Natural killer cell (primary cell): Measurements from ENCODE around the gene STK39. TPM values are rescaled to one million over a fixed set of nuclear protein-coding genes. Genes with fewer than 3 reads are reported as not detected.

ENCODE experiments used
- ATAC-seq, 3 donors: fragments of 150-1000 bp in 2 of 3; fragments of 200-7000 bp in 1 of 3; cut with Tn5 transposase; 1 replicate in 1 of 3; 2 replicates in 2 of 3; pipeline ENCODE4 v1.10.0; 2021; ENCODE audit warnings: mild to moderate bottlenecking in 2 of 3, moderate library complexity in 2 of 3
- DNase-seq, 2 donors: peaks; one replicate each; pipeline versions ENCODE4 v3.0.0 to v3.0.0-alpha.2; 2013 to 2021; ENCODE audit warnings: mixed read lengths in 1 of 2
- H3K27ac ChIP-seq: one replicate; pipeline ENCODE4 v1.5.1; 2013; ENCODE audit warnings: mild to moderate bottlenecking, low read length
- H3K27me3 ChIP-seq: one replicate; pipeline ENCODE4 v1.6.1; 2013; ENCODE audit warnings: low read length; ENCODE audit not compliant: control insufficient read depth, insufficient read depth
- H3K36me3 ChIP-seq: one replicate; pipeline ENCODE4 v1.6.1; 2013; ENCODE audit warnings: low read length; ENCODE audit not compliant: control insufficient read depth, insufficient read depth
- H3K4me1 ChIP-seq: one replicate; pipeline ENCODE4 v1.6.1; 2013; ENCODE audit warnings: low read length; ENCODE audit not compliant: control insufficient read depth, insufficient read depth
- H3K4me3 ChIP-seq: one replicate; pipeline ENCODE4 v1.5.1; 2013; ENCODE audit warnings: low read length
- H3K9me3 ChIP-seq: one replicate; pipeline ENCODE4 v1.6.1; 2013; ENCODE audit warnings: low read length; ENCODE audit not compliant: control insufficient read depth, insufficient read depth
- H3K27ac Mint-ChIP-seq, 2 donors: one replicate each; pipeline ENCODE4 v1.8.0; 2022; ENCODE audit warnings: mild to moderate bottlenecking in 2 of 2, mixed read lengths in 2 of 2, moderate library complexity in 1 of 2
- H3K27me3 Mint-ChIP-seq, 2 donors: one replicate each; pipeline ENCODE4 v1.8.0; 2022; ENCODE audit warnings: low read depth in 2 of 2, mixed read lengths in 2 of 2
- H3K36me3 Mint-ChIP-seq: one replicate; pipeline ENCODE4 v1.8.0; 2022; ENCODE audit warnings: mixed read lengths
- H3K4me1 Mint-ChIP-seq, 2 donors: one replicate each; pipeline ENCODE4 v1.8.0; 2022; ENCODE audit warnings: mixed read lengths in 2 of 2
- H3K4me3 Mint-ChIP-seq: one replicate; pipeline ENCODE4 v1.8.0; 2022; ENCODE audit warnings: mild to moderate bottlenecking, moderate library complexity, mixed read lengths
- H3K9me3 Mint-ChIP-seq, 2 donors: one replicate each; pipeline ENCODE4 v1.8.0; 2022; ENCODE audit warnings: mixed read lengths in 2 of 2
- CTCF ChIP-seq: fragments of 200-600 bp; IDR thresholded peaks from one replicate; pipeline ENCODE4 v1.8.0; 2022; ENCODE audit warnings: antibody characterized with exemption
- WGBS: methylation state at CpG from one replicate; pipeline ENCODE4 v1.1.7; 2013; ENCODE audit warnings: missing lambda C conversion rate; ENCODE audit not compliant: insufficient coverage; 5-methylcytosine and 5-hydroxymethylcytosine counted together
- intact Hi-C: fragments of 100-400 bp; cut with micrococcal nuclease; formaldehyde crosslinking; loops from one replicate; pipeline ENCODE4 v1.14.2; 2022
- total RNA-seq, 4 donors: library from RNA; stranded (reverse); fragments of 120-200 nt in 1 of 4; gene quantifications; one replicate each; pipeline versions ENCODE4 v1.2.3 to v1.2.4, GENCODE V29; 2013 to 2022

The STK39 gene
- total RNA-seq, 3 donors from 2014 or later (not counting 1 experiment from before 2014, with no cell fraction given): 53.3 to 79.3 (median 66.6) TPM

- Histone ChIP-seq H3K4me3 (no peak overlapping the region), H3K27ac (no peak overlapping the region), H3K27me3 (no peaks in the 10 kb centered on the region), H3K9me3 (no peaks in the 10 kb centered on the region), H3K4me1 (peaks cover 48% of the 10 kb centered on the region), H3K36me3 (no peaks in the 10 kb centered on the region)
- Mint-ChIP-seq H3K36me3 (no peaks in the 10 kb centered on the region), H3K4me3 (no peak overlapping the region), H3K27me3 (no peaks in the 10 kb centered on the region), H3K27ac (peak overlapping the region; percentile 77 to 79), H3K9me3 (no peaks in the 10 kb centered on the region), H3K4me1 (peaks cover 88 to 93% of the 10 kb centered on the region in 2 donors)
- DNase-seq: no peak
- TF ChIP-seq CTCF: no peak
- 88% methylated on average over 6 of the region's 7 CpGs for WGBS
- intact Hi-C loops: no loop called here
- ATAC-seq: no peak
Measured at GRCh38 chr2:168190590-168191336, 56.6 kb downstream of the STK39 start.

- no peak for ATAC-seq
- Mint-ChIP-seq H3K4me3 (peak overlapping the region; percentile 9), H3K27me3 (no peaks in the 10 kb centered on the region), H3K27ac (peak overlapping the region; percentile 77 to 79), H3K4me1 (peaks cover 88 to 93% of the 10 kb centered on the region in 2 donors), H3K36me3 (no peaks in the 10 kb centered on the region), H3K9me3 (no peaks in the 10 kb centered on the region)
- H3K27me3 ChIP-seq: no peaks in the 10 kb centered on the region
- H3K4me3 ChIP-seq: no peak overlapping the region
- H3K27ac ChIP-seq: no peak overlapping the region
- no peaks in the 10 kb centered on the region for H3K36me3 ChIP-seq
- TF ChIP-seq CTCF: no peak
- WGBS: 89% methylated on average over 8 of the region's 9 CpGs
- peaks cover 40% of the 10 kb centered on the region for H3K4me1 ChIP-seq
- H3K9me3 ChIP-seq: no peaks in the 10 kb centered on the region
- intact Hi-C loops: no loop called here
- no peak for DNase-seq
Measured at GRCh38 chr2:168189835-168190569, 57.4 kb downstream of the STK39 start.

- Histone ChIP-seq H3K9me3 (no peaks in the 10 kb centered on the region), H3K4me1 (peaks cover 32% of the 10 kb centered on the region), H3K27me3 (no peaks in the 10 kb centered on the region), H3K36me3 (no peaks in the 10 kb centered on the region), H3K4me3 (no peak overlapping the region), H3K27ac (no peak overlapping the region)
- H3K27me3 Mint-ChIP-seq: no peaks in the 10 kb centered on the region
- H3K27ac Mint-ChIP-seq: peak overlapping the region; percentile 5 to 77
- peaks cover 95 to 97% of the 10 kb centered on the region in 2 donors for H3K4me1 Mint-ChIP-seq
- no peaks in the 10 kb centered on the region for H3K36me3 Mint-ChIP-seq
- no peak for ATAC-seq
- intact Hi-C loops: no loop called here
- H3K9me3 Mint-ChIP-seq: no peaks in the 10 kb centered on the region
- DNase-seq: no peak
- no peak for TF ChIP-seq CTCF
- no peak overlapping the region for H3K4me3 Mint-ChIP-seq
- WGBS: 100% methylated on average over 2 of the region's 2 CpGs
Measured at GRCh38 chr2:168188002-168188401, 59.4 kb downstream of the STK39 start.
